Testis (tissue), 2 donors: ENCODE measurements around the gene OLFML1.

Experiments
- POLR2A ChIP-seq: fragments of 450-650 bp; IDR thresholded peaks from one replicate; pipeline ENCODE4 v1.6.1; 2017; ENCODE audit warnings: antibody characterized with exemption, mild to moderate bottlenecking, moderate library complexity
- TF ChIP-seq, protein P1 (sequence below), 3 experiments: fragments of 450-650 bp in 2 of 3; fragments of 200-600 bp in 1 of 3; sonication (generic) in 1 of 3; IDR thresholded peaks; one replicate each; pipeline ENCODE4 v1.5.1; 2016 to 2019; ENCODE audit warnings: antibody characterized with exemption in 3 of 3, mild to moderate bottlenecking in 2 of 3, moderate library complexity in 1 of 3

DNA sequence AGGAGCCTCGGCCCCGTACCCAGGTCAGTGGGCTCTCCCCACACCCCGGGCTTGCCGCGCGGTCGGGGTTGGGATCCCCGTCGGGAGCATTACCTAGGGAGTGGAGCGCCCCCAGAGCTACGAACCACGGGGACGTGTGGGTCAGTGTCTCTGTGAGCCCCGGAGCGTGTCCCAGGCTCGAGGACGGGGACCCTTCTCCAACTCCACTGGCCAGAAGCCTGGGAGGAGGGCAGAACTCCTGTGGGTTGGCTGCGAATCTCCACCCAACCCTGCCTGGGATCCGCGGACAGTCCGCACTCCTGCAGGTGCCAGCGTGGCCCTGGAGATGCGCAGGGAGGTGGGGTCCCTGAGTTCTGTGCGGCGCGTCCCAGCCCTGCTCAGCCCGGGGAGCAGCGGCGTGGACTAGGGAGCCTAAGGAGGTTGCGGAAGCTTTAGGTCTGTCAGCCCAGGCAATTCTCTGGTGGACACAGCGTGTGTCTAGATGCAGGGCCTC is 28.8 kb downstream of the OLFML1 start:
- TF ChIP-seq, protein P1, sequence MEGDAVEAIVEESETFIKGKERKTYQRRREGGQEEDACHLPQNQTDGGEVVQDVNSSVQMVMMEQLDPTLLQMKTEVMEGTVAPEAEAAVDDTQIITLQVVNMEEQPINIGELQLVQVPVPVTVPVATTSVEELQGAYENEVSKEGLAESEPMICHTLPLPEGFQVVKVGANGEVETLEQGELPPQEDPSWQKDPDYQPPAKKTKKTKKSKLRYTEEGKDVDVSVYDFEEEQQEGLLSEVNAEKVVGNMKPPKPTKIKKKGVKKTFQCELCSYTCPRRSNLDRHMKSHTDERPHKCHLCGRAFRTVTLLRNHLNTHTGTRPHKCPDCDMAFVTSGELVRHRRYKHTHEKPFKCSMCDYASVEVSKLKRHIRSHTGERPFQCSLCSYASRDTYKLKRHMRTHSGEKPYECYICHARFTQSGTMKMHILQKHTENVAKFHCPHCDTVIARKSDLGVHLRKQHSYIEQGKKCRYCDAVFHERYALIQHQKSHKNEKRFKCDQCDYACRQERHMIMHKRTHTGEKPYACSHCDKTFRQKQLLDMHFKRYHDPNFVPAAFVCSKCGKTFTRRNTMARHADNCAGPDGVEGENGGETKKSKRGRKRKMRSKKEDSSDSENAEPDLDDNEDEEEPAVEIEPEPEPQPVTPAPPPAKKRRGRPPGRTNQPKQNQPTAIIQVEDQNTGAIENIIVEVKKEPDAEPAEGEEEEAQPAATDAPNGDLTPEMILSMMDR (IDR thresholded peaks at IDR 0.05) = no peak
- no peak for TF ChIP-seq POLR2A
